LNCAP (cell line): ENCODE measurements around the gene ENTPD5.

Experiments
- CTCF ChIP-seq: fragments of 450-650 bp; IDR thresholded peaks from 2 replicates; pipeline ENCODE4 v1.5.1; 2017; ENCODE audit warnings: mild to moderate bottlenecking

ENTPD5 gene

GRCh38 chr14:74019408-74020137 lies 485 bp upstream of the ENTPD5 start:
- no peak for TF ChIP-seq CTCF

GRCh38 chr14:74018174-74018585 lies 908 bp downstream of the ENTPD5 start:
- no peak for TF ChIP-seq CTCF

- no peak for TF ChIP-seq CTCF
Measured at GRCh38 chr14:74015963-74016362, 3.1 kb downstream of the ENTPD5 start.

GRCh38 chr14:74015176-74015575 lies 3.9 kb downstream of the ENTPD5 start:
- TF ChIP-seq CTCF, result no peak

GRCh38 chr14:74014299-74014698 lies 4.8 kb downstream of the ENTPD5 start:
- no peak for TF ChIP-seq CTCF

GRCh38 chr14:74008843-74009499 lies 10.1 kb downstream of the ENTPD5 start:
- no peak for TF ChIP-seq CTCF

- no peak for TF ChIP-seq CTCF
Measured at GRCh38 chr14:73998726-73999125, 20.4 kb downstream of the ENTPD5 start.
